ENCODE measurements around the gene IER2. TPM values are rescaled to one million over a fixed set of nuclear protein-coding genes. Genes with fewer than 3 reads are reported as not detected.

The IER2 gene, protein sequence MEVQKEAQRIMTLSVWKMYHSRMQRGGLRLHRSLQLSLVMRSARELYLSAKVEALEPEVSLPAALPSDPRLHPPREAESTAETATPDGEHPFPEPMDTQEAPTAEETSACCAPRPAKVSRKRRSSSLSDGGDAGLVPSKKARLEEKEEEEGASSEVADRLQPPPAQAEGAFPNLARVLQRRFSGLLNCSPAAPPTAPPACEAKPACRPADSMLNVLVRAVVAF
- total RNA-seq (10 to 100 TPM; 18.1 to 29.4 TPM), polyA plus RNA-seq (ENCODE audit: insufficient read depth, low read depth, low replicate concordance) (23.3 TPM)
- long read RNA-seq, donor 1, transcript IER2-203 (1 exons, 2,934 nt), result major isoform, 88 of 90 reads
- long read RNA-seq, donor 1, partial matches to known transcripts, result 0 of 90 reads
- long read RNA-seq, donor 1, other reads (novel, unspliced or antisense), result 0 of 90 reads
- long read RNA-seq, donor 2, transcript IER2-203 (1 exons, 2,934 nt), result major isoform, 64 of 65 reads
- long read RNA-seq, donor 2, partial matches to known transcripts, result 0 of 65 reads
- long read RNA-seq, donor 2, other reads (novel, unspliced or antisense), result 0 of 65 reads

DNA sequence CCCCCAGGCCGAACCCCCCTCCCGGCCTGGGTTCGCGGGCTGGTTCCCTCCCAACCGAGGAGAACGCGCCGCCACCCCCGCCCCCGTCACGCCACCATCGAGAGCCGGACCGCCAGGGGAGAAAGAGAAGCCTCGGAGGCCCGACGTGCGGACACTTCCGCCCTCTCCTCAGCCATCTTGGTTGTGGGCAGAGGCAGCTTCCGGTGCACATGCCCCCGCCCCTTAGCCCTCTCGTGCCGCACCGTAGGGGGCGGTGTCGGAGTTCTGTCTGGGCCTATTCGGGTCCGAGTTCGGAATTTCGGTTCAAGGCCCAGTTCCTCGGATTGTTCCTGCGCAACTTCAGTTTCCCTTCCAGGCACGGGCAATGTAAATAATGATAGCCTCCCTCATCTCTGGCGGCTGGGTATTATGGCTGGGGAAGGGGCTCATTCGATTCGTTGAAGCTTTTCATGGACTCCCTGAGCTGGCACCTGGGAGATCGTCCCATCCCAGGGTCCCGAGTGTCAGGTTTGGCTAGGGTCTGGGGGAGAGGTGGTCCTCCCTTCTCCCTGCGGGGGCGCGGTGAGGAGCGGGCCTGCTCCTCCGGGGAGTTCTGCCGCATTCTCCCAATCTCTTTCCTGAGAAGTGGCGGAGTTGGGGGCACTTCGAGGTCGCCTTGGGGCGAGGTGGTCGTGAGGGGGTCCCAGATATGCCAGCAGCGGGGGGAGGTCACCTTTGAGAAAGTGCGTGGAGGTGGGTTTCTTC lies at the start of gene IER2, which contains the start of gene STX10:
IER2 (plus strand) TSS at position 225 of the 744 bp plus-strand sequence. CDS start 2,776 bp downstream, outside the sequence.
STX10 (minus strand) TSS at position 189 of the 744 bp plus-strand sequence. CDS start 202 bp downstream, outside the sequence.
- Histone ChIP-seq H3K27ac (peak within 1 kb of the TSS; percentile 83 to 96), H3K9me3 (no peaks in the 10 kb centered on the region), H3K4me1 (peaks cover 11% of the 10 kb centered on the region), H3K27me3 (no peaks in the 10 kb centered on the region), H3K4me3 (peak within 1 kb of the TSS; percentile 73 to 78), H3K36me3 (ENCODE audit: low read depth, missing control alignments) (no peaks in the 10 kb centered on the region)
- TF ChIP-seq POLR2A (IDR thresholded peaks at IDR 0.05), result no peak
- TF ChIP-seq, protein P1, sequence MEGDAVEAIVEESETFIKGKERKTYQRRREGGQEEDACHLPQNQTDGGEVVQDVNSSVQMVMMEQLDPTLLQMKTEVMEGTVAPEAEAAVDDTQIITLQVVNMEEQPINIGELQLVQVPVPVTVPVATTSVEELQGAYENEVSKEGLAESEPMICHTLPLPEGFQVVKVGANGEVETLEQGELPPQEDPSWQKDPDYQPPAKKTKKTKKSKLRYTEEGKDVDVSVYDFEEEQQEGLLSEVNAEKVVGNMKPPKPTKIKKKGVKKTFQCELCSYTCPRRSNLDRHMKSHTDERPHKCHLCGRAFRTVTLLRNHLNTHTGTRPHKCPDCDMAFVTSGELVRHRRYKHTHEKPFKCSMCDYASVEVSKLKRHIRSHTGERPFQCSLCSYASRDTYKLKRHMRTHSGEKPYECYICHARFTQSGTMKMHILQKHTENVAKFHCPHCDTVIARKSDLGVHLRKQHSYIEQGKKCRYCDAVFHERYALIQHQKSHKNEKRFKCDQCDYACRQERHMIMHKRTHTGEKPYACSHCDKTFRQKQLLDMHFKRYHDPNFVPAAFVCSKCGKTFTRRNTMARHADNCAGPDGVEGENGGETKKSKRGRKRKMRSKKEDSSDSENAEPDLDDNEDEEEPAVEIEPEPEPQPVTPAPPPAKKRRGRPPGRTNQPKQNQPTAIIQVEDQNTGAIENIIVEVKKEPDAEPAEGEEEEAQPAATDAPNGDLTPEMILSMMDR (IDR thresholded peaks at IDR 0.05), result peak; percentile 40 to 81 (median 64)
- 0% methylated on average over 19 to 51 of the region's 51 CpGs for WGBS, 2 donors
- DNase-seq, result peak; percentile 97
- intact Hi-C loops (cut with DNase I; ENCODE audit: low total_unique reads), result loop anchor here (5.0 kb wide), 1 partner anchor 33 kb away; the partner anchor contains the start of genes NACC1 and TRMT1

DNA sequence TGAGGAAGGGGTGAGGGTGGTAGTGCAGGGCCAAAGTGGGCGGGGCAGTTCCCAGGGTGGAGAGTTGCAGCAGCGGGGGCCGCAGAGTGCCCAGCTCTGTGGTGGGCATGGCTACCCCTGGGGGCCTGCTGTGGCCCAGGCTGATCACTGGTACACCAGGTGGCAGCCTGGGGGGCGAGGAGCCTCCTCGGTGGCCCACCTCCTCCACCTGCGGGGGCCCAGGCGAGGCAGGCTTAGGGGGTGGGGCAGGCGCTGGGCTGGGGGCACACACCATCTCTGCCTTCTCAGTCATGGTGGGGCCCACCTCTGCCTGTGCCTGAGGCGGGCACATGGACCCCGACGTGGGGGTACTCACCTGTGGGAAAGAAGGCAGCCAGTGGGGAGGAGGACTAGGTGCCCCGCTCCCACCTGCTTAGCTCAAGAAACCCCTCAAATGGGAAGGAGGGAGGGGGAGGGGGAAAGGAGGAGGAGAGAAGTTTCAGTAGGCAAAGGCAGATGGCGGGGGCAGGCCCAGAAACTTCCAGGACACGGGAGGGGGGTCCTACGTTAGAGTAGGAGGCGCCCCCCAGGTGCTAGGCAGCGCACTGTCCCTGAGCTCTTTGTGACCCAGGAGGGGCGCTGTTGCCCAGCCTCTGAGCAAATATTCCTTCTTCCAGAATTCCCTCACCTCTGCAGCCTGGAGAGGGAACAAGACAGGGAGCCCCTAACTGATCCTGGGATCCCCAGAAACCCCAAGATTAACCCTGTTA lies 49.2 kb upstream of the IER2 start:
- H3K27ac ChIP-seq, result no peak overlapping the region
- no peak overlapping the region for H3K4me3 ChIP-seq
- WGBS, 2 donors, result 76 to 78% methylated on average over 12 to 18 of the region's 18 CpGs
- DNase-seq, result no peak
- H3K4me1 ChIP-seq, result peaks cover 22% of the 10 kb centered on the region
- H3K27me3 ChIP-seq, result no peaks in the 10 kb centered on the region
- no peak for TF ChIP-seq POLR2A (IDR thresholded peaks at IDR 0.05)
- TF ChIP-seq, protein P1 (IDR thresholded peaks at IDR 0.05), result no peak
- intact Hi-C loops (cut with DNase I; ENCODE audit: low total_unique reads), result no loop called here
- no peaks in the 10 kb centered on the region for H3K9me3 ChIP-seq
- no peaks in the 10 kb centered on the region for H3K36me3 ChIP-seq (ENCODE audit: low read depth, missing control alignments)

DNA sequence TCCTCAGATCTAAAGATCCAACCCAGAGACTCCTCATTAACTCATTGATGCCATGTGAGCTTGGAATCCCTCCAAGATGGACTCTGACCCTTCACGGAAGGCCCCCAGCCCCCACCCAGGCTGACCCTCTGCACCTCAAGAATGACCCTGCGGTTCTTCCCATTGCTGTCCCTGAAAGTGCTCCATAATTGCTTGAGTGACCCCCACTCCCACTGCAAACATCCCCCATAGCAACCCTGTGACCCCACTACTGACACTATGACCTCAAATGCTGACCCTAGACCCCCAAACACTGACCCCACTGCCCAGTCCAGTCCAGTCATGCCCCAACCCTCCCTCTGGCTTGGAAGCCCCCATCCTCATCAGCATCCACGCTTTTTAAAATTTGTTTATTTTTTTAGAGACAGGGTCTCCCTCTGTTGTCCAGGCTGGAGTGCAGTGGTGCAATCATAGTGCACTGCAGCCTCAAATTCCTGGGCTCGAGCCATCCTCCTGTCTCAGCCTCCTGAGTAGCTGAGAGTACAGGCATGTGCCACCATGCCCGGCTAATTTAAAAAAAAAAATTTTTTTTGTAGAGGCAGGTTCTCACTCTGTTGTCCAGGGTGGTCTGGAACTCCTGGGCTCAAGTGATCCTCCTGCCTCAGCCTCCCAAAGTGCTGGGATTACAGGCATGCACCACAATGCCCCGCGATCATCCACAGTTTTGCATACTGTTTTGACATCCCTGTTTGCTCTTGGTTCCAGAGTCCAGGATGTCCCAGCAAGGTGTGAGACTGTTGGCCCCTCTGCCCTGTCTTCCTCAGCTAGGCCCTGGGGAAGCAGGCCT lies 48.4 kb upstream of the IER2 start:
- no peak for DNase-seq
- 75% methylated on average over 7 of the region's 7 CpGs for WGBS, 2 donors
- H3K4me3 ChIP-seq, result peak overlapping the region; percentile 42 to 51
- no peaks in the 10 kb centered on the region for H3K9me3 ChIP-seq
- H3K27me3 ChIP-seq, result no peaks in the 10 kb centered on the region
- intact Hi-C loops (cut with DNase I; ENCODE audit: low total_unique reads), result no loop called here
- peak overlapping the region; percentile 58 to 84 for H3K27ac ChIP-seq
- TF ChIP-seq POLR2A (IDR thresholded peaks at IDR 0.05), result no peak
- TF ChIP-seq, protein P1 (IDR thresholded peaks at IDR 0.05), result no peak
- H3K36me3 ChIP-seq (ENCODE audit: low read depth, missing control alignments), result no peaks in the 10 kb centered on the region
- peaks cover 22% of the 10 kb centered on the region for H3K4me1 ChIP-seq

DNA sequence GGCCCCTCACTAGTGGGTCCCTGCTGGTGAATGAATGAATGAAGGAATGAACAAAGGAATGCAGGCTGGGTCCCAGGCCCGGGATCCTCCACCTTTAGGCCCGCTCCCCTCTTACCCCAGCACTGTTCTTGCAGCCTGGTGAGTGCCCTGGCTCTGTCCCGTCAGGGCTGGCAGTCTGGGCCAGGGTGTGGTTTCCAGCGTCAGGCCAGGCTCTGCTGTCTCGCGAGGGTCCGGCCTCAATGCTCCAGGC lies 47.9 kb upstream of the IER2 start:
- no peak for TF ChIP-seq POLR2A (IDR thresholded peaks at IDR 0.05)
- TF ChIP-seq, protein P1 (IDR thresholded peaks at IDR 0.05), result no peak
- DNase-seq, result no peak
- Histone ChIP-seq H3K27ac (peak overlapping the region; percentile 58 to 84), H3K27me3 (no peaks in the 10 kb centered on the region), H3K9me3 (no peaks in the 10 kb centered on the region), H3K36me3 (ENCODE audit: low read depth, missing control alignments) (no peaks in the 10 kb centered on the region), H3K4me1 (peaks cover 22% of the 10 kb centered on the region), H3K4me3 (peak overlapping the region; percentile 42 to 51)
- intact Hi-C loops (cut with DNase I; ENCODE audit: low total_unique reads), result no loop called here
- 16 to 28% methylated on average over 3 to 4 of the region's 7 CpGs for WGBS, 2 donors

All from testis (tissue), 5 donors.